Prostate gland (tissue), 2 donors: ENCODE data around the gene MAPK14. TPM values are rescaled to one million over a fixed set of nuclear protein-coding genes. Genes with fewer than 3 reads are reported as not detected.
"Not testable (repeated sequence)": the region's sequence is repeated elsewhere in the genome, so short reads cannot be mapped to it uniquely, and the experiment has no call there.

Source experiments
- DNase-seq: peaks from one replicate; pipeline ENCODE4 v3.0.0-alpha.2; 2019; ENCODE audit warnings: low spot score
- H3K27ac ChIP-seq, 2 donors: fragments of 200-600 bp; sonication (generic); 2 replicates each; pipeline ENCODE4 v1.5.1; 2017 to 2019
- H3K27me3 ChIP-seq: fragments of 200-600 bp; sonication (generic); replicated peaks from 2 replicates; pipeline ENCODE4 v1.5.1; 2019; ENCODE audit not compliant: insufficient read depth
- H3K36me3 ChIP-seq, 2 donors: fragments of 200-600 bp; sonication (generic); 1 replicate in 1 of 2; 2 replicates in 1 of 2; pipeline versions ENCODE4 v1.5.1 to v1.8.1; 2017 to 2019
- H3K4me1 ChIP-seq: fragments of 200-600 bp; sonication (generic); replicated peaks from 2 replicates; pipeline ENCODE4 v1.5.1; 2019
- H3K4me3 ChIP-seq, 2 donors: fragments of 200-600 bp; sonication (generic); 2 replicates each; pipeline ENCODE4 v1.5.1; 2017 to 2019
- H3K9me3 ChIP-seq: fragments of 200-600 bp; sonication (generic); 2 replicates; pipeline ENCODE4 v1.5.1; 2017
- CTCF ChIP-seq, 4 experiments: fragments of 200-600 bp in 2 of 4; fragments of 450-650 bp in 2 of 4; sonication (generic) in 2 of 4; IDR thresholded peaks; 1 replicate in 3 of 4; 2 replicates in 1 of 4; pipeline ENCODE4 v1.5.1; 2016 to 2019; ENCODE audit warnings: antibody characterized with exemption in 4 of 4, mild to moderate bottlenecking in 2 of 4, moderate library complexity in 2 of 4
- POLR2A ChIP-seq: fragments of 450-650 bp; IDR thresholded peaks from one replicate; pipeline ENCODE4 v1.6.1; 2016; ENCODE audit warnings: antibody characterized with exemption, mild to moderate bottlenecking
- POLR2AphosphoS5 ChIP-seq: sonication (generic); formaldehyde crosslinking; IDR thresholded peaks from one replicate; pipeline ENCODE4 v1.6.1; 2017; ENCODE audit warnings: antibody characterized with exemption
- WGBS: methylation state at CpG from one replicate; pipeline ENCODE4 v1.1.5; 2018; 5-methylcytosine and 5-hydroxymethylcytosine counted together
- intact Hi-C: fragments of 100-400 bp; cut with DNase I; formaldehyde crosslinking; loops from one replicate; pipeline ENCODE4 v1.14.2; 2022
- total RNA-seq, 2 donors: library from RNA; depleted of rRNA; stranded (reverse); fragments of >200 nt; gene quantifications; one replicate each; pipeline ENCODE4 v1.1.0, GENCODE V29; 2016

MAPK14 gene
- total RNA-seq, 2 donors from 2014 or later = 36.7 to 43.2 TPM

- no peak for DNase-seq
- no peak for TF ChIP-seq POLR2A
- TF ChIP-seq CTCF (IDR thresholded peaks at IDR 0.05) = no peak
- TF ChIP-seq POLR2AphosphoS5 = no peak
- H3K36me3 ChIP-seq = no peaks in the 10 kb centered on the region
- H3K27ac ChIP-seq = no peak overlapping the region
- WGBS = 90% methylated on average over 5 of the region's 5 CpGs
- intact Hi-C loops = loop anchor here (10.0 kb wide), 1 partner anchor 227 kb away; no protein-coding TSS in a partner anchor
- peaks cover 4% of the 10 kb centered on the region for H3K4me1 ChIP-seq
- no peaks in the 10 kb centered on the region for H3K9me3 ChIP-seq
- H3K4me3 ChIP-seq = no peak overlapping the region
- no peaks in the 10 kb centered on the region for H3K27me3 ChIP-seq
These were observed 100.5 kb downstream of the MAPK14 start for GRCh38 chr6:36128073-36128472.

DNA sequence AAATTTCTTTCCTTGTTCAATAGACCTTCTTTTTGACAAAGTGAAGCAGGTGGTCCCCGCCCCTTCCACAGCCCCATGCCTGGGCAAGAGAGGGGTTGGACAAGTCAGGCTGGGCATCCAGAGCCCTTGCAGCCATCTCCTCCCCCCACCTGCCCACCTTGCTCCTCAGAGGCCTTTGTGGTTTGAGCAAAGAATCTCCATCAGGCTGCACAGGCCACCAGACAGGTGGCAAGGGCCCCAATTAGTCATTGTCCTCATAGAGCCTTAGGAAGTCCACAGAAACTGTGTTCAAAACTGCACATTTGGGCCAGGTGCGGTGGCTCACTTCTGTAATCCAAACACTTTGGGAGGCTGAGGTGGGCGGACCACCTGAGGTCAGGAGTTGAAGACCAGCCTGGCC lies 101.2 kb downstream of the MAPK14 start:
- TF ChIP-seq POLR2A (no peak), CTCF (IDR thresholded peaks at IDR 0.05) (no peak), POLR2AphosphoS5 (no peak)
- no peak for DNase-seq
- H3K4me1 ChIP-seq = peaks cover 4% of the 10 kb centered on the region
- H3K4me3 ChIP-seq = no peak overlapping the region
- no peaks in the 10 kb centered on the region for H3K36me3 ChIP-seq
- H3K27me3 ChIP-seq = no peaks in the 10 kb centered on the region
- intact Hi-C loops = loop anchor here (10.0 kb wide), 1 partner anchor 226 kb away; no protein-coding TSS in a partner anchor
- no peaks in the 10 kb centered on the region for H3K9me3 ChIP-seq
- H3K27ac ChIP-seq = no peak overlapping the region
- 96% methylated on average over 3 of the region's 3 CpGs for WGBS

DNA sequence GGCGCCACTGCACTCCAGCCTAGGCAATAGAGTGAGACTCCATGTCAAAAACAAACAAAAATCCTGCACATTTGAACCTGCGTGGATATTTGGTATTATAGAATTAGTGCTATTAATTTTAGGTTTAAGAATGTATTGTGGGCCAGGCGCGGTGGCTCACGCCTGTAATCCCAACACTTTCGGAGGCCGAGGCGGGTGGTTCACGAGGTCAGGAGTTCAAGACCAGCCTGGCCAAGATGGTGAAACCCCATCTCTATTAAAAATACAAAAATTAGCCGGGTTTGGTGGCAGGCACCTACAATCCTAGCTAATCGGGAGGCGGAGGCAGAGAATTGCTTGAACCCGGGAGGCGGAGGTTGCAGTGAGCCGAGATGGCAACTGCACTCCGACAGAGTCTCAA lies 101.7 kb downstream of the MAPK14 start:
- not testable (repeated sequence) for H3K4me3 ChIP-seq, H3K36me3 ChIP-seq, DNase-seq, H3K9me3 ChIP-seq, H3K27me3 ChIP-seq, H3K27ac ChIP-seq, H3K4me1 ChIP-seq
- intact Hi-C loops = loop anchor here (10.0 kb wide), 1 partner anchor 225 kb away; no protein-coding TSS in a partner anchor
- 94% methylated on average over 16 of the region's 16 CpGs for WGBS

DNA sequence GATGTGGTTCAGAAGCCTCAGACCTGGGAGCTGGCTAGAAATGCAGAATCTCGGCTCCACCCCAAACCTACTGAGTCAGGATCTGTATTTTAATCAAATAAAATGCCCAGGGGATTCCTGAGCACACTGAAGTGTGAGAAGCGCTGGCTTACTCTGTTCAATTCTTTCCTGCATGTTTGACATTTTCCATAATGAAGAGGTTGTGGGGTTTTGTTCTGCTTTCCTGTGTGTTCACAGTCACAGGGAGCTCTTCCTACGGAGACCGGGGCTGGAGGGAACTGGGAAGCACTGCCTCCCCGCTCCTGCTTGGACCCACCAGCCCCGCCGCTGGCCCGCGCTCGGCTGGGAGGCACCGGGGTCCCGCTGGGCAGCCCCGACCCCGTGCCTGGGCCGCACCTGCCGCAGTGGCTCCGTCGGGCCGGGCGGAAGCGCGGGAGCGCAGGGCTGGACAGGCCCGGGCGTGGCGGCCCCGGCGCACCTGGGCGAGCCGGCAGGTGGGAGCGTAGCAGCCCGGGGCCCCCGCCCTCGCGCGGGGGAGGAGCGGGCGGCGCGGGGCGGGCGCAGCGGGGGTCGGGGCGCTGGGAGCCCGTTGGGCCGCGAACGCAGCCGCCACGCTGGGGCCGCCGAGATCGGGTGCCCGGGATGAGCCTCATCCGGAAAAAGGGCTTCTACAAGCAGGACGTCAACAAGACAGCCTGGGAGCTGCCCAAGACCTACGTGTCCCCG lies 102.5 kb downstream of the MAPK14 start, which contains the start of gene MAPK13:
TSS of gene MAPK13 (plus strand) at position 573 of the 726 bp plus-strand sequence. CDS start at position 643, 70 bp downstream.
- Histone ChIP-seq H3K4me1 (peaks cover 4% of the 10 kb centered on the region), H3K27me3 (no peaks in the 10 kb centered on the region), H3K4me3 (peak within 1 kb of the TSS; percentile 41 to 43), H3K27ac (peak within 1 kb of the TSS; percentile 81 to 83), H3K9me3 (no peaks in the 10 kb centered on the region), H3K36me3 (no peaks in the 10 kb centered on the region)
- intact Hi-C loops = loop anchor here (10.0 kb wide), 1 partner anchor 225 kb away; no protein-coding TSS in a partner anchor
- TF ChIP-seq POLR2AphosphoS5 (no peak), POLR2A (no peak), CTCF (IDR thresholded peaks at IDR 0.05) (no peak)
- WGBS = 5% methylated on average over 38 of the region's 59 CpGs
- peak; percentile 46 for DNase-seq

DNA sequence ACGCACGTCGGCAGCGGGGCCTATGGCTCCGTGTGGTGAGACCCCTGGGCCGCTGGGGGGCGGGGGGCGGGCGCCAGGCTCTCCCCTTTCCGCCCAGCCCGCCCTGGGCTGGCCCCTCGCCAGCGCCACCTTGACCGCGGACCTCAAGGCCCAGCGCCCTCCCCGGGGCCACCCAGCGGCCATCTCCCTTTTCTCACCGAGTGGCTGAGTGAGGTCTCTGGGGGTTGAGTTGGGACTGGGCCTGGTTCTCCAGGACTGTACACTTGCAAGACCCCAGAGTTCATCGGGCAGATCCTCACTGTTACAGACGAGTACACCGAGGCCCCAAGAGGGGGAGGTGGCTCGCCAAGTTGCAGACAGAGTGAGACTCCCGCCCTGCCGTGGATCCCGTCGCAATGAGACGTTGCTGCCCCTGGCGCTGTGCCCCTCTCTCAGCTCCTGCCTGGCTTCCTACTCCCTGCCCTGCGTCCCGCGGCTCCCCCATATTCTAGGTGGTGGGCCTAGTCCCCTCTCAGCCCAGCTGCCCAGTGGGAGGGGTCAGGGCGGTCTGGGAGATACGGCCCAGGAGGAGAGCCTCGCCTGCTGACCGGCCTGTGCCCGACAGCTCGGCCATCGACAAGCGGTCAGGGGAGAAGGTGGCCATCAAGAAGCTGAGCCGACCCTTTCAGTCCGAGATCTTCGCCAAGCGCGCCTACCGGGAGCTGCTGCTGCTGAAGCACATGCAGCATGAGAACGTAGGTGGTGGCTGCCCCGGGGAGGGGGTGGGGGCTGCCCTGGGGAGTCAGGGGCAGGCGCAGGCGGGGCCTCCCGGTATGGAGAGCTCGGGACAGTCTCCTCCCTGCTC lies 103.3 kb downstream of the MAPK14 start:
- peak; percentile 27 for DNase-seq
- intact Hi-C loops = no loop called here
- WGBS = 9% methylated on average over 37 of the region's 52 CpGs
- TF ChIP-seq POLR2A (no peak), CTCF (IDR thresholded peaks at IDR 0.05) (peak in 1 of 4 experiments; percentile 10), POLR2AphosphoS5 (no peak)
- Histone ChIP-seq H3K36me3 (no peaks in the 10 kb centered on the region), H3K9me3 (no peaks in the 10 kb centered on the region), H3K4me3 (peak overlapping the region; percentile 41 to 43), H3K27ac (peak overlapping the region; percentile 81 to 83), H3K27me3 (no peaks in the 10 kb centered on the region), H3K4me1 (peaks cover 4% of the 10 kb centered on the region)
